HL-60/S4 treated with phorbol 12-myristate 13-acetate at 8.2 ng/mL for 4 days and 3 days (cell line): ENCODE results near the gene MPDU1.

Experiments
- in situ Hi-C: fragments of 300-500 bp; cut with MboI; formaldehyde crosslinking; loops from 2 replicates; pipeline ENCODE4 v1.15.0; 2022; ENCODE audit warnings: low sequenced_read_pairs

Gene MPDU1

GRCh38 chr17:7559320-7560171, 24.1 kb upstream of the MPDU1 start:
- in situ Hi-C loops, result no loop called here

DNA sequence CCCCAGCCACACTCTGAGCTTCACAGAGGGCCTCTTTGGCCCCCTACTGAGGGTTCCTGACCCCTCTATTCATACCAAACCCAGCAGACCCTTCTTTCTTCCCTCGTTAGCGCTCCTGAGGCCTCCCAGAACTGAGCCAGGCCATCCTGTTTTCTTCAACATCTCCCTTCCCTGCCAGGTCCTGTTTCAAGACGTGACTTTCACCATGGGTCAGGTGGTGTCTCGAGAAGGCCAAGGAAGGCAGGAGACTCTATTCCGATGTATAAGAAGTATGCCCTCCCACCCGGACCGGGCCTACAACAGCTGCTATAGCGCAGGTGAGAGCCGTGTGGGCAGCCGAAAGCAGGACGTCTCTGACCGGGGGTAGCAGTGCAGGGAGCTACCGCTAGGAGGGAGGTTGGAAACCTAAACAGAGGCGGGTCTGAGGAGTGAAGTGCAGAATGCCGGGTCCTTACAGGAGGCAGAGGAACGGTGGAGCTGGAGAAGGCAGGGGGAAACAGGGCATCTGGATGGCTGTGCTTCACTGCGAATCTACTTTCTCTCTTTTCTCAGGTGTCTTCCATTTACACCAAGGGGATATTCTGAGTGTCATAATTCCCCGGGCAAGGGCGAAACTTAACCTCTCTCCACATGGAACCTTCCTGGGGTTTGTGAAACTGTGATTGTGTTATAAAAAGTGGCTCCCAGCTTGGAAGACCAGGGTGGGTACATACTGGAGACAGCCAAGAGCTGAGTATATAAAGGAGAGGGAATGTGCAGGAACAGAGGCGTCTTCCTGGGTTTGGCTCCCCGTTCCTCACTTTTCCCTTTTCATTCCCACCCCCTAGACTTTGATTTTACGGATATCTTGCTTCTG, 23.3 kb upstream of the MPDU1 start:
- in situ Hi-C loops, result no loop called here

GRCh38 chr17:7561028-7561575, 22.6 kb upstream of the MPDU1 start:
- in situ Hi-C loops, result no loop called here

- in situ Hi-C loops, result no loop called here
Observed at GRCh38 chr17:7561589-7562207, 22.0 kb upstream of the MPDU1 start, which contains the start of gene SENP3. Gene SENP3 (plus strand): TSS chr17:7561919. CDS start chr17:7563077, 1,158 bp downstream.

GRCh38 chr17:7562208-7562605, 21.4 kb upstream of the MPDU1 start:
- in situ Hi-C loops, result no loop called here

DNA sequence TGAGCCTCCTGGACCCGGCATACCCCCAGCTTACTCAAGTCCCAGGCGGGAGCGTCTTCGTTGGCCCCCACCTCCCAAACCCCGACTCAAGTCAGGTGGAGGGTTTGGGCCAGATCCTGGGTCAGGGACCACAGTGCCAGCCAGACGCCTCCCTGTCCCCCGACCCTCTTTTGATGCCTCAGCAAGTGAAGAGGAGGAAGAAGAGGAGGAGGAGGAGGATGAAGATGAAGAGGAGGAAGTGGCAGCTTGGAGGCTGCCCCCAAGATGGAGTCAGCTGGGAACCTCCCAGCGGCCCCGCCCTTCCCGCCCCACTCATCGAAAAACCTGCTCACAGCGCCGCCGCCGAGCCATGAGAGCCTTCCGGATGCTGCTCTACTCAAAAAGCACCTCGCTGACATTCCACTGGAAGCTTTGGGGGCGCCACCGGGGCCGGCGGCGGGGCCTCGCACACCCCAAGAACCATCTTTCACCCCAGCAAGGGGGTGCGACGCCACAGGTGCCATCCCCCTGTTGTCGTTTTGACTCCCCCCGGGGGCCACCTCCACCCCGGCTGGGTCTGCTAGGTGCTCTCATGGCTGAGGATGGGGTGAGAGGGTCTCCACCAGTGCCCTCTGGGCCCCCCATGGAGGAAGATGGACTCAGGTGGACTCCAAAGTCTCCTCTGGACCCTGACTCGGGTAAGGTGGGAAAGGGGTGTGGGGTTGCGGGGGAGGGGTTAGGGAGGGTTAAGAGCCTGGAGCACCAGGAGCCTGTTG, 20.4 kb upstream of the MPDU1 start:
- in situ Hi-C loops, result no loop called here

- in situ Hi-C loops, result no loop called here
Observed at GRCh38 chr17:7569571-7569970, 14.1 kb upstream of the MPDU1 start.

DNA sequence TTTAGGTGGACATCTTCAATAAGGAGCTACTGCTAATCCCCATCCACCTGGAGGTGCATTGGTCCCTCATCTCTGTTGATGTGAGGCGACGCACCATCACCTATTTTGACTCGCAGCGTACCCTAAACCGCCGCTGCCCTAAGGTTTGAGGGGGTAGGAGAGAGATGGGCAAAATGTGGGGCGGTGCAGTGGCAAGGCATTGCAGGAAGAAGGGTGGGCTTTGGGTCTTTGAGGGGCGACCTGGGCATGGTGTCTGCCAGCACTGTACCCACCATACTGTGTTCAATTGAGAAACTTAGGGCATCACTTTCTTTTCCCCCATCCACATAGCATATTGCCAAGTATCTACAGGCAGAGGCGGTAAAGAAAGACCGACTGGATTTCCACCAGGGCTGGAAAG, 13.3 kb upstream of the MPDU1 start:
- in situ Hi-C loops, result no loop called here

- in situ Hi-C loops, result no loop called here
Observed at GRCh38 chr17:7572338-7572587, 11.4 kb upstream of the MPDU1 start.

- in situ Hi-C loops, result no loop called here
Observed at GRCh38 chr17:7572588-7573323, 10.9 kb upstream of the MPDU1 start.

DNA sequence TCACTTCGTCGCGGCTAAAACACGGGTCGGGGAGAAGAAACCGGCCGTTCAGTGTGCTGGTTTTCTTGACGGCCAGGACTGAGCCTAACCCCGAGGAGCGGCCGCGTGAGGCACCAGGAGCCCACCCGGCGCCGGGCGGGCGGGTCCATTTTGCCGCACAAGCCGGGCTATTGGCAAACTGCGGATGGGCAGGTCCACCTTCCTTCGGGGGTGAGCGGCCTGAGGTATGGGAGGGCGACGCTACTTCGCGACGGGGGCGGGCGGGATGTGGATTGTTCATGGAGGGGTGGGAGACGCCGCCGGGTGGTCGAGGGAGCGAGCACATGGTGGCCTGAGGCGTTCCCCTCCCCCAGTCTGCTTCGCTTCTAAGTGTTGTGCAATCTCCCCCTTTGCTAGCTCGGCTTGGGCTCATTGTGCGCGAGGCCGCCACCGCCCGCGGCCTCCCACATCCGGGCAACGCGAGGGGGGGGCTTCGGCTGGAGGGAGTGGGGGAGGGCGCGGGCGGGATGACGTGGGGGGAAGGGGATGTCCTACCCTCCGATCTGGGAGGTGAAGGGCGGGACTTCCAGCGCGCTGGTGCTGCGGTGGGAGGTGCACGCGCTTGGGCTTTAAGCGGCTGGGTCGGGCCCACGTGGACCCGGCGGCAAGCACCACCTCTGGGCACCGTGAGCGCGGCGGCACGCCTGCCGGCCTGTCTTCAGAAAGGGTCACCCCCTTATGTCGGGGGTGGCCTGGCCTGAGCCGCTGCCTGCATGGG, 10.2 kb upstream of the MPDU1 start:
- in situ Hi-C loops, result no loop called here

DNA sequence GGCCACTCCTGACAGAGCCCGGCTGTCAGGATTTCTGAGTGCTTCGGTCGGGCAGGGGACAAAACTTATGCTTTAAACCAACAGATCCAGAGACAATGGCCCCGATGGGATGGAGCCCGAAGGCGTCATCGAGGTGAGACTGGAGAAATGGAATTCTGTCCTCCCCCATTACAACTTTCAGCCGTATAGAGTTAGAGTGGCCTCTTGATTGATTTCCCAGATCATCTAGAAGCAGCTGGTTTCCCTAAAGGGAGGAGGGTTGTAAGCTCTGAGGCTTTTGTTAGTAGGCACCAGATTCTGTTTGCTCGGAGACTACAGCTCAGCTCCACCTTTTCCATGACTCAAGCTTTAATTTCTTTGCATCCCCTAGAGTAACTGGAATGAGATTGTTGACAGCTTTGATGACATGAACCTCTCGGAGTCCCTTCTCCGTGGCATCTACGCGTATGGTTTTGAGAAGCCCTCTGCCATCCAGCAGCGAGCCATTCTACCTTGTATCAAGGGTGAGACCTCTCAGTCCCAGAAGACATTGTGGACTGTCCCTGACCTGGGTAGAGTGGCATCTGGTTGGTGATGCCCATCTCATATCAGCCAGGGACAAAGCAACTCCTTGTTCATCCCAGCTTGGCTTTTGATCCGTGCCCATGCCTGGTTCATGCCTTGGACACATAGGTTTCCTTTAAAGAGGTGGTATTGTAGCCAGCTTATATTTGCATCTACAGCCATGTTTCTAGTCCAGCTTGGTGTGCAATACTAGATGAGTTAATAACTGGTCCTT, 9.3 kb upstream of the MPDU1 start:
- in situ Hi-C loops, result no loop called here

DNA sequence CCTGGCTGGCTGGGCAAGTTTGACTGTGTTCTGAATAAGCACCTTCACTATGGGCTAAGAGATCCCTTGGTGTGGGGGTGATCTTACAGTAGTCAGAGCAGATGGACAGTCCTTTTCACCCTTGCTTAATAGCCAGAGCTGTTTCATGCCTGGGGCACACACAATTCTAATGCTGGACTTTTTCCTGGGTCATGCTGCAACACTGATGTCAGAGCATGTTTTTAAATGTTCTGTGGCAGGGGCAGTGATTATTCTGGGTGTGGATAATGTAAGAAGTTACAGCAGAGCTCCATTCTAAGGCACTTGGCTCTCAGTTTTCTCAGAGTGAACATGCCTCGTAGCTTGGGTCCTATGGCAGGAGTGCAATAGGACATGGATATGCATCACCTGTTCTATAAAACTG, 8.2 kb upstream of the MPDU1 start:
- in situ Hi-C loops, result loop anchor here (25.0 kb wide), 2 partner anchors 112 to 262 kb away; partner anchors contain the start of genes KDM6B, TP53 and WRAP53

DNA sequence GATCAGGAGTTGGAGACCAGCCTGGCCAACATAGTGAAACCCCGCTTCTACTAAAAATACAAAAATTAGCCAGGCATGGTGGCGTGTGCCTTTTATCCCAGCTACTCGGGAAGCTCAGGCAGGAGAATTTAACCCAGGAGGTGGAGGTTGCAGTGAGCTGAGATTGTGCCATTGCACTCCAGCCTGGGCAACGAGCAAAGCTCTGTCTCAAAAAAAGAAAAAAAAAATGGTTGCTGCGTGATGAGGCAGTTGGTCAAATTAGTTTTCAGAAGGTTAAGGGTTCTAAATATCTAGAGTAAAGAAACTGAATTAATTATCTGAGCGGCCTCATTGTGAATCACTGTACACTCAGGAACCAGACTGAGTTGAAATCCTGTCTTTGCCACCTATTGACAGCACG, 7.7 kb upstream of the MPDU1 start:
- in situ Hi-C loops, result loop anchor here (25.0 kb wide), 2 partner anchors 111 to 261 kb away; partner anchors contain the start of genes KDM6B, TP53 and WRAP53

DNA sequence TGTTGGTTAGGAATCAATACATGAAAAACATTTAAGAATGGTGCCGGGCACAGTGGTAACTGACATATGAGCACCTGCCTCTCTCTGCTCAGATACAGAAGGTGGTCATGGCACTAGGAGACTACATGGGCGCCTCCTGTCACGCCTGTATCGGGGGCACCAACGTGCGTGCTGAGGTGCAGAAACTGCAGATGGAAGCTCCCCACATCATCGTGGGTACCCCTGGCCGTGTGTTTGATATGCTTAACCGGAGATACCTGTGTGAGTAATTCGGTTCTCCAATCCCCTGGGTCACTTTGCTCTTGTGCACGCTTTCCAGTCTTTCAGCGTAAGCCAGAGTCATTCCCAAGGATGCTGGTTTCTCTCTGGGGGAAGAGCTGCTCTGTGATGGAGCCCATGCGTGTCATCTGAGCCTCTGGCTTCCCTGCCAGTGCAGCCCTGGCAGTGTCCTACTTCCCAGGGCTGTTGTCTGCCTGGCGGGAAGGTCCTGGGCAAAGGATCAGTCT, 7.2 kb upstream of the MPDU1 start:
- in situ Hi-C loops, result loop anchor here (25.0 kb wide), 2 partner anchors 111 to 261 kb away; partner anchors contain the start of genes KDM6B, TP53 and WRAP53

DNA sequence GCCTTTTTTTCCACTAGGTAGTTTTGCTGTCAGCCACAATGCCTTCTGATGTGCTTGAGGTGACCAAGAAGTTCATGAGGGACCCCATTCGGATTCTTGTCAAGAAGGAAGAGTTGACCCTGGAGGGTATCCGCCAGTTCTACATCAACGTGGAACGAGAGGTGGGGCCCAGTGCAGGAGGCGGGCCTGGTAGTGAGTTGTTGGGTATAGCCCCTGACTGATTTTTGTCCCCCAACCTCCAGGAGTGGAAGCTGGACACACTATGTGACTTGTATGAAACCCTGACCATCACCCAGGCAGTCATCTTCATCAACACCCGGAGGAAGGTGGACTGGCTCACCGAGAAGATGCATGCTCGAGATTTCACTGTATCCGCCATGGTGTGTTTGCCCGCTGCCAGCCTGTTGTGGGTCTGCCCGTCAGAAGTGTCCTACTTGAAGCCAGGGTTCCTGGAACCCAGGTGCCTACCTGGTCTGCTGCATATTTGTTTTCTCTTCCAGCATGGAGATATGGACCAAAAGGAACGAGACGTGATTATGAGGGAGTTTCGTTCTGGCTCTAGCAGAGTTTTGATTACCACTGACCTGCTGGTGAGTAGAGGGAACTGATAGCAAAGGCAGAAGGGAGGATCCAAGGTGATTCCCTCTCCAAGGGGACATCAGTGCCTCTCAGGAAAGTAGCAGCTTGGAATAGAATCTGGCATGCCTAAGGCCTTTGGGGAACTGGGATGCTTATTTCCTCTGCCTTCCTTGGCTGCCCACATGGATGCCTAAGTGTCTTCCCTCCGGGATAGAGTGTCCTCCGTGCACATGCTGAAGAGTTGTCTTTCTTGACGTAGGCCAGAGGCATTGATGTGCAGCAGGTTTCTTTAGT, 6.1 kb upstream of the MPDU1 start:
- in situ Hi-C loops, result loop anchor here (25.0 kb wide), 2 partner anchors 110 to 260 kb away; partner anchors contain the start of genes KDM6B, TP53 and WRAP53
